ENCODE results near the gene PAPPA. TPM values are rescaled to one million over a fixed set of nuclear protein-coding genes. Genes with fewer than 3 reads are reported as not detected.

The PAPPA gene
- total and polyA plus RNA-seq, 8 donors = 0.45 to 11.7 (median 1.9) TPM

- H3K27me3 ChIP-seq = no peaks in the 10 kb centered on the region
- no peaks in the 10 kb centered on the region for H3K9me3 ChIP-seq
- no peak overlapping the region for H3K4me3 ChIP-seq
- H3K27ac ChIP-seq = no peak overlapping the region
- no peaks in the 10 kb centered on the region for H3K36me3 ChIP-seq
- H3K4me1 ChIP-seq = no peaks in the 10 kb centered on the region
- TF ChIP-seq CTCF (IDR thresholded peaks at IDR 0.05) = no peak
- TF ChIP-seq POLR2A (IDR thresholded peaks at IDR 0.05) = no peak
- no peak for TF ChIP-seq POLR2AphosphoS5 (IDR thresholded peaks at IDR 0.05)
- no peak for TF ChIP-seq EP300 (IDR thresholded peaks at IDR 0.05)
- no peak for DNase-seq
- intact Hi-C loops (cut with DNase I; ENCODE audit: low total_unique reads) = no loop called here
These were observed 14.6 kb downstream of the PAPPA start for GRCh38 chr9:116168231-116168630.

GRCh38 chr9:116172216-116172615, 18.6 kb downstream of the PAPPA start:
- Histone ChIP-seq H3K4me1 (no peaks in the 10 kb centered on the region), H3K9me3 (no peaks in the 10 kb centered on the region), H3K27me3 (no peaks in the 10 kb centered on the region), H3K36me3 (no peaks in the 10 kb centered on the region), H3K27ac (no peak overlapping the region), H3K4me3 (no peak overlapping the region)
- TF ChIP-seq CTCF (IDR thresholded peaks at IDR 0.05) = no peak
- no peak for TF ChIP-seq EP300 (IDR thresholded peaks at IDR 0.05)
- TF ChIP-seq POLR2AphosphoS5 (IDR thresholded peaks at IDR 0.05) = no peak
- no peak for TF ChIP-seq POLR2A (IDR thresholded peaks at IDR 0.05)
- no peak for DNase-seq
- intact Hi-C loops (cut with DNase I; ENCODE audit: low total_unique reads) = no loop called here
- 36 to 52% (median 41%) methylated on average over 2 of the region's 2 CpGs for WGBS, 5 donors

- no peaks in the 10 kb centered on the region for H3K36me3 ChIP-seq
- H3K27me3 ChIP-seq = no peaks in the 10 kb centered on the region
- H3K4me1 ChIP-seq = no peaks in the 10 kb centered on the region
- intact Hi-C loops (cut with DNase I; ENCODE audit: low total_unique reads) = no loop called here
- WGBS, 5 donors = 27 to 54% (median 35%) methylated on average over 1 of the region's 1 CpG
- TF ChIP-seq CTCF (IDR thresholded peaks at IDR 0.05) (no peak), POLR2A (IDR thresholded peaks at IDR 0.05) (no peak), EP300 (IDR thresholded peaks at IDR 0.05) (no peak), POLR2AphosphoS5 (IDR thresholded peaks at IDR 0.05) (no peak)
- no peaks in the 10 kb centered on the region for H3K9me3 ChIP-seq
- no peak overlapping the region for H3K4me3 ChIP-seq
- H3K27ac ChIP-seq = no peak overlapping the region
- no peak for DNase-seq
These were observed 20.8 kb downstream of the PAPPA start for GRCh38 chr9:116174347-116174746.

GRCh38 chr9:116175614-116176013, 22.0 kb downstream of the PAPPA start:
- Histone ChIP-seq H3K27ac (no peak overlapping the region), H3K27me3 (no peaks in the 10 kb centered on the region), H3K4me1 (no peaks in the 10 kb centered on the region), H3K9me3 (no peaks in the 10 kb centered on the region), H3K4me3 (no peak overlapping the region), H3K36me3 (no peaks in the 10 kb centered on the region)
- intact Hi-C loops (cut with DNase I; ENCODE audit: low total_unique reads) = no loop called here
- TF ChIP-seq POLR2AphosphoS5 (IDR thresholded peaks at IDR 0.05) (no peak), POLR2A (IDR thresholded peaks at IDR 0.05) (no peak), EP300 (IDR thresholded peaks at IDR 0.05) (no peak), CTCF (IDR thresholded peaks at IDR 0.05) (no peak)
- 11 to 30% (median 23%) methylated on average over 1 of the region's 1 CpG for WGBS, 5 donors
- DNase-seq = no peak
